LNCaP clone FGC (cell line): ENCODE measurements around the gene ABCA12.

ENCODE experiments used
- DNase-seq: peaks from one replicate; pipeline ENCODE4 v3.0.0-alpha.2; 2011; ENCODE audit warnings: low read depth
- H3K4me3 ChIP-seq: 2 replicates; pipeline ENCODE4 v1.5.1; 2011; ENCODE audit warnings: mild to moderate bottlenecking, low read depth, low read length, control low read depth
- TF ChIP-seq, protein P1 (sequence below): IDR thresholded peaks from 2 replicates; pipeline ENCODE4 v1.5.1; 2012; ENCODE audit warnings: mild to moderate bottlenecking; ENCODE audit not compliant: control insufficient read depth, insufficient read depth; ENCODE audit errors: extremely low read depth

ABCA12 gene

DNA sequence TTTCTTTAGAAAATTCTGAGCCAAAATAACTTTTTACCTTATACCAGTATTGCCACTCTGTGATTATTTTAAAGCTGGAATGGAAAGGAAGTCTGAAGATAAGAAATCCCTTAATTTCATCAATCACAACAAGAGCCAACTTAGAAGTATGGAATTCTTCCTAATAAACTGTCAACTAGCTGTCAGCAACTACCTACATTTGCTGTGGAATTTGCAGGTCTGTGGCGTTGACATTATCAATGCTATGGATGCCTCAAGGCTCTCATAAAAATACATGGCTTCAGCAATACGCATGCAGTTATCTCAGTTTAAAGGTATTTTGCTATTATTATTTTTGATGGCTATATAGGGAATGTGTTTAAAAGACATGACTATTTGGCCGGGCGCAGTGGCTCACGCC is 108.5 kb downstream of the ABCA12 start:
- TF ChIP-seq, protein P1, sequence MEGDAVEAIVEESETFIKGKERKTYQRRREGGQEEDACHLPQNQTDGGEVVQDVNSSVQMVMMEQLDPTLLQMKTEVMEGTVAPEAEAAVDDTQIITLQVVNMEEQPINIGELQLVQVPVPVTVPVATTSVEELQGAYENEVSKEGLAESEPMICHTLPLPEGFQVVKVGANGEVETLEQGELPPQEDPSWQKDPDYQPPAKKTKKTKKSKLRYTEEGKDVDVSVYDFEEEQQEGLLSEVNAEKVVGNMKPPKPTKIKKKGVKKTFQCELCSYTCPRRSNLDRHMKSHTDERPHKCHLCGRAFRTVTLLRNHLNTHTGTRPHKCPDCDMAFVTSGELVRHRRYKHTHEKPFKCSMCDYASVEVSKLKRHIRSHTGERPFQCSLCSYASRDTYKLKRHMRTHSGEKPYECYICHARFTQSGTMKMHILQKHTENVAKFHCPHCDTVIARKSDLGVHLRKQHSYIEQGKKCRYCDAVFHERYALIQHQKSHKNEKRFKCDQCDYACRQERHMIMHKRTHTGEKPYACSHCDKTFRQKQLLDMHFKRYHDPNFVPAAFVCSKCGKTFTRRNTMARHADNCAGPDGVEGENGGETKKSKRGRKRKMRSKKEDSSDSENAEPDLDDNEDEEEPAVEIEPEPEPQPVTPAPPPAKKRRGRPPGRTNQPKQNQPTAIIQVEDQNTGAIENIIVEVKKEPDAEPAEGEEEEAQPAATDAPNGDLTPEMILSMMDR, result no peak
- H3K4me3 ChIP-seq, result no peak overlapping the region
- DNase-seq, result no peak

DNA sequence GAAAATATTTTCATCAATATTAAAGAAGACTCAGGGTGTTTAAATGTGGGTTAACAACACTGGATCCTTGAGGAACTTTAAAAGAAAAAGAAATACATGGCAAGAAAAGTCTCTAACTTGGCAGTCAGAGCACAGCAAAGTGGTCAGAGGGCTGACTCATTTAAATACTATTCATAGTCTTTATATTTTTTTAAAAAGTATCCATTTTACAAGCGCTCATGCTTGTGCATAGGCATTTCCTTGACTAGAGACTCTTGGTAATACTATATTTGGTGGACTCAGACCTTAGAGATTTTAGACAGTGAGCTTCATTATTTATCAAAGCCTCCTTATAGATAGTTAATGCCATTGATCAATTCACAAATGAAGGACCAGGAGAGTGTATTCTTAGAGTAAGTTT is 110.2 kb downstream of the ABCA12 start:
- TF ChIP-seq, protein P1, result no peak
- DNase-seq, result no peak
- no peak overlapping the region for H3K4me3 ChIP-seq

GRCh38 chr2:215027779-215028178 is 110.6 kb downstream of the ABCA12 start:
- TF ChIP-seq, protein P1, result no peak
- H3K4me3 ChIP-seq, result no peak overlapping the region
- DNase-seq, result no peak

DNA sequence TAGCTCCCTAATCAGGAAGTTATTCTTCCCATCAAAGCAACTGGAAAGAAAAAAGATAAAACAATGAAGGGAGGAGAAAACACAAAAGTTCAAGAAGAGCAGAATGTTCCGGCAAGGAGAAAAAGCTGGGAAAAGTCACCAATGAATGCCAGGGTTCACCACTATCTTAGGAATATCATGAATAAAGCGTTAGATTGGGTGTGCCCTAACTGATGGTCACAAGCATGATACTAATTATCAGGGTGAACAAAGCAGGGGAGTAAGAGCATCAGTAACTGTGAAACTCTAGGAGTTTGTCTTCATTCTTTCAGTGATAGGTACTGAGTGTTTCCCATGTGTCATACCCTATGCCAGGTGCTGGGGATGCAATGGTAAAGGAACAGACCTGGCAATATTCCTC is 115.5 kb downstream of the ABCA12 start:
- no peak for DNase-seq
- TF ChIP-seq, protein P1, result no peak

GRCh38 chr2:215022418-215022817 is 116.0 kb downstream of the ABCA12 start:
- TF ChIP-seq, protein P1, result no peak
- no peak overlapping the region for H3K4me3 ChIP-seq
- DNase-seq, result no peak

More for the DNA sequence above, 115.5 kb downstream of the ABCA12 start:
- H3K4me3 ChIP-seq, result no peak overlapping the region

DNA sequence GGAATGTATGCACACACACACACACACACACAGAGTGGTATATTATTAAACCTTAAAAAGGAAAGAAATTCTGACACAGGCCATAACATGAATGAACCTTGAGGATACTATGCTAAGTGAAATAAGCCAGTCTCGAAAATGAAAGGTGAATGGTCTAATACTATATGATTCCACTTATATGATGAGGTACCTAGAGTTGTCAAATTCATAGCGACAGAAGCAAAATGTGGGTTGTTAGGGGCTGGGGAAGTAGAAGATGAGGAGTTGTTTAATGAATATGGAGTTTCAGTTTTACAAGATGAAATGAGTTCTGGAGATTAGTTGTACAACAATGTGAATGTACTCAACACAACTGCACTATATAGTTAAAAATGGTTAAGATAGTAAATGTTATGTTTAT is 118.1 kb downstream of the ABCA12 start:
- H3K4me3 ChIP-seq, result no peak overlapping the region
- no peak for DNase-seq
- TF ChIP-seq, protein P1, result no peak

GRCh38 chr2:215019521-215020145 is 118.8 kb downstream of the ABCA12 start:
- no peak for DNase-seq
- H3K4me3 ChIP-seq, result no peak overlapping the region
- TF ChIP-seq, protein P1, result no peak
